GM12873 (cell line): ENCODE measurements around the gene LMO1.
A peak's percentile ranks its signal among the peaks of the same experiment; 100 is the strongest.

Experiments
- CTCF ChIP-seq: IDR thresholded peaks from 2 replicates; pipeline ENCODE4 v1.5.1; 2012; ENCODE audit warnings: low read depth, mild to moderate bottlenecking, moderate library complexity, low read length, control low read depth; ENCODE audit not compliant: insufficient read depth; ENCODE audit errors: missing control alignments

The LMO1 gene

GRCh38 chr11:8263769-8264410 is at the start of gene LMO1:
LMO1 (minus strand) TSS chr11:8263878; CDS start chr11:8263362, 516 bp downstream.
- TF ChIP-seq CTCF, result peak; percentile 96

- TF ChIP-seq CTCF, result no peak
Measured at GRCh38 chr11:8312986-8313385, 49.3 kb upstream of the LMO1 start.

- no peak for TF ChIP-seq CTCF
Measured at GRCh38 chr11:8311366-8311765, 47.7 kb upstream of the LMO1 start.

GRCh38 chr11:8310743-8311298 is 47.1 kb upstream of the LMO1 start:
- no peak for TF ChIP-seq CTCF

DNA sequence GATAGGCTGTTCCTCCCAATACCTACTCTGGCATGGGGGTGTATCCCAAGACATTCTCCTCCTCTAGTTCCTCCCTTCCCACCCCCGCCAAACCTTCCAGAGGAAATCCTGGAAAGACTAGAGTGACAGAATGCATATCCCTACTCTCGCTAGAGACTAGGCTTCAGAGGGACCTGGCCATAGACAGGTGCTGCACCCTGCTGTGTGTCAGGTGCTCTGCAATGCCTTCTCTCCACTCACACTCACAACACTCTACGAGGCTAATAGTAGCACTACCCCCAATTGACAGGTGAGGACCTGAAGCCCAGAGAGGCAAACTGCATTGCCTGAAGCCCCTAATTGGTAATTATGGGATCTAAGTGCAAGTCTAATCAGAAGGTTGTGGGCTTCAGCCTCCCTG is 46.2 kb upstream of the LMO1 start:
- peak; percentile 21 for TF ChIP-seq CTCF

GRCh38 chr11:8309311-8309710 is 45.6 kb upstream of the LMO1 start:
- TF ChIP-seq CTCF, result no peak

DNA sequence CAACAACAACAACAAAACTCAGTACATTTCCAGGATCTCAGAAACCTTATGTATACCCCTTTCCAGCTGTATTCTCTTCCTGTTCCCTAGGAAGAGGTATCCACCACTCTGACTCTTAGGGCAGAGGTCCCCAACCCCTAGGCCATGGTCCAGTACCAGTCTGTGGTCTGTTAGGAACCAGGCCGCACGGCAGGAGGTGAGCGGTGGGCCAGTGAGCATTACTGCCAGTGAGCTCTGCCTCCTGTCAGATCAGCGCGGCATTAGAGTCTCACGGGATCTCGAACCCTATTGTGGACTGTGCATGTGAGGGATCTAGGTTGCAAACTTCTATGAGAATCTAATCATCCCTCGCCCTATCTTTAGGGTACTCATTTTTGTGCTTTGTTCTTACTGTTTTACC is 43.9 kb upstream of the LMO1 start:
- TF ChIP-seq CTCF, result no peak
